GM13976 (cell line): Measurements from ENCODE around the gene ARHGEF37.

ENCODE experiments used
- DNase-seq: peaks from one replicate; pipeline ENCODE4 v3.0.0; 2012; ENCODE audit warnings: low spot score
- CTCF ChIP-seq: IDR thresholded peaks from 2 replicates; pipeline ENCODE4 v1.5.1; 2012; ENCODE audit warnings: borderline replicate concordance, mild to moderate bottlenecking; ENCODE audit not compliant: insufficient read depth; ENCODE audit errors: extremely low read depth, missing control alignments, control extremely low read depth
- in situ Hi-C: fragments of 300-500 bp; cut with MboI; formaldehyde crosslinking; loops from one replicate; pipeline ENCODE4 v1.12.0; 2022; ENCODE audit warnings: low sequenced_read_pairs, mixed read lengths, inconsistent platforms; ENCODE audit not compliant: unreplicated experiment

Gene ARHGEF37

GRCh38 chr5:149576021-149576420 is 5.3 kb upstream of the ARHGEF37 start:
- no peak for TF ChIP-seq CTCF
- DNase-seq, result no peak
- in situ Hi-C loops, result no loop called here

GRCh38 chr5:149578896-149579295 is 2.4 kb upstream of the ARHGEF37 start:
- in situ Hi-C loops, result no loop called here
- no peak for TF ChIP-seq CTCF
- no peak for DNase-seq

- DNase-seq, result no peak
- in situ Hi-C loops, result no loop called here
- TF ChIP-seq CTCF, result no peak
Measured at GRCh38 chr5:149580808-149581191, 498 bp upstream of the ARHGEF37 start.

GRCh38 chr5:149581931-149582768 is 852 bp downstream of the ARHGEF37 start:
- in situ Hi-C loops, result no loop called here
- no peak for DNase-seq
- TF ChIP-seq CTCF, result no peak

GRCh38 chr5:149583394-149583793 is 2.1 kb downstream of the ARHGEF37 start:
- no peak for TF ChIP-seq CTCF
- in situ Hi-C loops, result no loop called here
- DNase-seq, result no peak

GRCh38 chr5:149584121-149584520 is 2.8 kb downstream of the ARHGEF37 start:
- DNase-seq, result no peak
- no peak for TF ChIP-seq CTCF
- in situ Hi-C loops, result no loop called here
